ENCODE measurements around the gene ASPSCR1. TPM values are rescaled to one million over a fixed set of nuclear protein-coding genes. Genes with fewer than 3 reads are reported as not detected.

ASPSCR1 gene
- total and polyA plus RNA-seq, 9 of the 15 experiments (the other 6 are each of a cell fraction or from before 2014, with no cell fraction given), result 0.90 to 36.9 (median 11.6) TPM

DNA sequence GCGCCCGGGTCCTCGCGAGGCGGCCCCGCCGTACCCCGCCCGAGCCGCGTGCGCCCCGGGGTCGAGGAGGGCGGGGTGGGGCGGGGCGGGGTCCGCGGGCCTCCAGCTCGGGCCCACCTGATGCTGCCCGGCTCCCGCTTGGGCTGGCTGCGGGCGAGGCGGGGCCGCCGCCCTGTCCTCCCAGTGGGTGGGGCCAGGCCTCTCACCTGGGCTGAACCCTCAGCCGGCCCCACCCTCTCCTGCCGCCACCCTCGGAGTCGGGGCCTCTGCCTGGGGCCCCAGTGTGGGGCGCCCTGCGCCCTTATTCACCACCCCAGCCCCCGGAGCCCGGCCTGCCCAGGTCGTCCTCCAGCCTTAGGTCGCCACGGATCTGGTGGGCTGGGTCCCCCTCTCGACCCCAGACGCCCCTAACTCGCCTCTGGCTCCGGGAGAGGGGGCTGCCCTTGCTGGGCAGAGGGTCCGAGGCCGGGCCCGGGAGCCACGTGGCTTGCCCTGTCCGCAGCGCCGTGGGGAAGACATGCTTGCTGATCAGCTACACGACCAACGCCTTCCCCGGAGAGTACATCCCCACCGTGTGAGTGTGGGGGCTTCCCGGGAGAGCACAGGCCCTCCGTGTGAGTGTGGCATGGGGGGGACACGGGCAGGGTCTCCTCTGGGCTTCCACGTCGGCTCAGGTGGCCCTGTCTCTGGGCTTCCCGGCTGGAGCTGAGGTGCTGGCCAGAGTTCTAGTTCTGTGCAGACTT is 54.6 kb downstream of the ASPSCR1 start (continued):
- TF ChIP-seq SIX5 (IDR thresholded peaks at IDR 0.05; ENCODE audit: borderline replicate concordance in 1 of 2, insufficient read depth in 1 of 2, low read depth in 1 of 2, low read length in 2 of 2) (no peak), PCBP1 (IDR thresholded peaks at IDR 0.05; ENCODE audit: low read depth, low read length, poor library complexity, severe bottlenecking) (peak; percentile 53), ARID1B (IDR thresholded peaks at IDR 0.05) (0 out of 2 replicates have a peak, but pooled peaks have one; percentile 22), POLR2AphosphoS5 (IDR thresholded peaks at IDR 0.05; ENCODE audit: control insufficient read depth, insufficient read depth, low read depth, low read length) (peak; percentile 26; the same call in 1 of the 2 replicates), ZBTB9 (CRISPR knock-in tag; IDR thresholded peaks at IDR 0.05) (0 out of 2 replicates have a peak, but pooled peaks have one; percentile 66), ZNF583 (CRISPR knock-in tag; IDR thresholded peaks at IDR 0.05) (0 out of 2 replicates have a peak, but pooled peaks have one; percentile 53)
- TF ChIP-seq, protein P1, sequence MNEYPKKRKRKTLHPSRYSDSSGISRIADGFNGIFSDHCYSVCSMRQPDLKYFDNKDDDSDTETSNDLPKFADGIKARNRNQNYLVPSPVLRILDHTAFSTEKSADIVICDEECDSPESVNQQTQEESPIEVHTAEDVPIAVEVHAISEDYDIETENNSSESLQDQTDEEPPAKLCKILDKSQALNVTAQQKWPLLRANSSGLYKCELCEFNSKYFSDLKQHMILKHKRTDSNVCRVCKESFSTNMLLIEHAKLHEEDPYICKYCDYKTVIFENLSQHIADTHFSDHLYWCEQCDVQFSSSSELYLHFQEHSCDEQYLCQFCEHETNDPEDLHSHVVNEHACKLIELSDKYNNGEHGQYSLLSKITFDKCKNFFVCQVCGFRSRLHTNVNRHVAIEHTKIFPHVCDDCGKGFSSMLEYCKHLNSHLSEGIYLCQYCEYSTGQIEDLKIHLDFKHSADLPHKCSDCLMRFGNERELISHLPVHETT (CRISPR knock-in tag; conservative IDR thresholded peaks at IDR 0.05 in 1 of 2, IDR thresholded peaks at IDR 0.05 in 1 of 2), result peak in 1 of 2 experiments; percentile 36; a peak in 1 of 4 replicates
- TF ChIP-seq, protein P2, sequence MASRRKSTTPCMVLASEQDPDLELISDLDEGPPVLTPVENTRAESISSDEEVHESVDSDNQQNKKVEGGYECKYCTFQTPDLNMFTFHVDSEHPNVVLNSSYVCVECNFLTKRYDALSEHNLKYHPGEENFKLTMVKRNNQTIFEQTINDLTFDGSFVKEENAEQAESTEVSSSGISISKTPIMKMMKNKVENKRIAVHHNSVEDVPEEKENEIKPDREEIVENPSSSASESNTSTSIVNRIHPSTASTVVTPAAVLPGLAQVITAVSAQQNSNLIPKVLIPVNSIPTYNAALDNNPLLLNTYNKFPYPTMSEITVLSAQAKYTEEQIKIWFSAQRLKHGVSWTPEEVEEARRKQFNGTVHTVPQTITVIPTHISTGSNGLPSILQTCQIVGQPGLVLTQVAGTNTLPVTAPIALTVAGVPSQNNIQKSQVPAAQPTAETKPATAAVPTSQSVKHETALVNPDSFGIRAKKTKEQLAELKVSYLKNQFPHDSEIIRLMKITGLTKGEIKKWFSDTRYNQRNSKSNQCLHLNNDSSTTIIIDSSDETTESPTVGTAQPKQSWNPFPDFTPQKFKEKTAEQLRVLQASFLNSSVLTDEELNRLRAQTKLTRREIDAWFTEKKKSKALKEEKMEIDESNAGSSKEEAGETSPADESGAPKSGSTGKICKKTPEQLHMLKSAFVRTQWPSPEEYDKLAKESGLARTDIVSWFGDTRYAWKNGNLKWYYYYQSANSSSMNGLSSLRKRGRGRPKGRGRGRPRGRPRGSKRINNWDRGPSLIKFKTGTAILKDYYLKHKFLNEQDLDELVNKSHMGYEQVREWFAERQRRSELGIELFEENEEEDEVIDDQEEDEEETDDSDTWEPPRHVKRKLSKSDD (conservative IDR thresholded peaks at IDR 0.05; ENCODE audit: low read length), result no peak
- TF ChIP-seq, protein P3, sequence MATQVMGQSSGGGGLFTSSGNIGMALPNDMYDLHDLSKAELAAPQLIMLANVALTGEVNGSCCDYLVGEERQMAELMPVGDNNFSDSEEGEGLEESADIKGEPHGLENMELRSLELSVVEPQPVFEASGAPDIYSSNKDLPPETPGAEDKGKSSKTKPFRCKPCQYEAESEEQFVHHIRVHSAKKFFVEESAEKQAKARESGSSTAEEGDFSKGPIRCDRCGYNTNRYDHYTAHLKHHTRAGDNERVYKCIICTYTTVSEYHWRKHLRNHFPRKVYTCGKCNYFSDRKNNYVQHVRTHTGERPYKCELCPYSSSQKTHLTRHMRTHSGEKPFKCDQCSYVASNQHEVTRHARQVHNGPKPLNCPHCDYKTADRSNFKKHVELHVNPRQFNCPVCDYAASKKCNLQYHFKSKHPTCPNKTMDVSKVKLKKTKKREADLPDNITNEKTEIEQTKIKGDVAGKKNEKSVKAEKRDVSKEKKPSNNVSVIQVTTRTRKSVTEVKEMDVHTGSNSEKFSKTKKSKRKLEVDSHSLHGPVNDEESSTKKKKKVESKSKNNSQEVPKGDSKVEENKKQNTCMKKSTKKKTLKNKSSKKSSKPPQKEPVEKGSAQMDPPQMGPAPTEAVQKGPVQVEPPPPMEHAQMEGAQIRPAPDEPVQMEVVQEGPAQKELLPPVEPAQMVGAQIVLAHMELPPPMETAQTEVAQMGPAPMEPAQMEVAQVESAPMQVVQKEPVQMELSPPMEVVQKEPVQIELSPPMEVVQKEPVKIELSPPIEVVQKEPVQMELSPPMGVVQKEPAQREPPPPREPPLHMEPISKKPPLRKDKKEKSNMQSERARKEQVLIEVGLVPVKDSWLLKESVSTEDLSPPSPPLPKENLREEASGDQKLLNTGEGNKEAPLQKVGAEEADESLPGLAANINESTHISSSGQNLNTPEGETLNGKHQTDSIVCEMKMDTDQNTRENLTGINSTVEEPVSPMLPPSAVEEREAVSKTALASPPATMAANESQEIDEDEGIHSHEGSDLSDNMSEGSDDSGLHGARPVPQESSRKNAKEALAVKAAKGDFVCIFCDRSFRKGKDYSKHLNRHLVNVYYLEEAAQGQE (IDR thresholded peaks at IDR 0.05; ENCODE audit: borderline replicate concordance), result peak; percentile 36; the same call in 1 of the 2 replicates
- TF ChIP-seq, protein P3 (CRISPR knock-in tag; IDR thresholded peaks at IDR 0.05; ENCODE audit: low read depth), result no peak

Data from K562 (cell line).